ENCODE results near the gene ARL3. TPM values are rescaled to one million over a fixed set of nuclear protein-coding genes. Genes with fewer than 3 reads are reported as not detected.

The ARL3 gene
- total and polyA plus RNA-seq, 2 donors (not counting 1 experiment from before 2014, with no cell fraction given), result 10.6 to 22.9 TPM

DNA sequence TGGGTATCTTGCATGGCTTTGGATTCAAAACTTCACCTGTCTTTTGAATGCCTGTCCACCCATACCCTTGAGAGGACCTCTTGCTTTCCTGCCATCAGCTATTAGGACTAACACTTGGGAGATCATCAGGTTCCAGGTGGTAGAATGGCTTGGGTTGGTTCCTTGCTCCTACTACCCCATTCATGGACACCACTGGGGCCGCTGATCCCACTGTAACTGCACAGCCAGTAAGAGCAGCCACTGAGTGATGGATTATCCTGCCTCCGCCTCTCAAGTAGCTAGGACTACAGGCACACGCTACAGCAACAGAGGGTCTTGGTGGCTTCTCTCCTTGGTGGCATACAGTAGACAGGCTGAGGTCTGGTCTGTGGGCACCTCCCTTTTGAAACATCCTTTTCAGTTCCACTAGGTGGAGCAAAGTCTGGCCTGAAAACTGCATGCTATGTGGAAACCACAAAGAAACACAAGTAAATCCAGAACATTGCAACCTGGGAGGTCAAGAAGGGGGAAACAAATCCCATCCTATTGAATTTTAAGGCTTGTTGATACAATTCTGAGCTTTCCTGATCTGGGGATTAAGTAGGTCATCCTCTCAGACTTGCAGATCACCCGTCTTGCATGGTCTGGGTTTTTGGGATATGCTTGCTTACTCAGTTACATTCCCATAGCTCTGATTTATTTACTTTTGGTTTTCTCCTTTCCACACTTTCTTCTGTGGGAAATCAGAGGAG lies 38.9 kb upstream of the ARL3 start:
- no peak overlapping the region for H3K9ac ChIP-seq (ENCODE audit: insufficient read depth, low read length)
- H3K79me2 ChIP-seq (ENCODE audit: control insufficient read depth, insufficient read depth, low read length), result peaks cover 33% of the 10 kb centered on the region
- no peaks in the 10 kb centered on the region for H3K36me3 ChIP-seq (ENCODE audit: control insufficient read depth, insufficient read depth, low read length)
- H4K20me1 ChIP-seq (ENCODE audit: control insufficient read depth, extremely low read depth, insufficient read depth, low read length), result no peaks in the 10 kb centered on the region
- H3K9me3 ChIP-seq (ENCODE audit: control insufficient read depth, insufficient read depth, low read depth, low read length), result no peaks in the 10 kb centered on the region
- peak overlapping the region; percentile 72 for H3K4me2 ChIP-seq (ENCODE audit: extremely low read depth, insufficient read depth, low read length)
- peaks cover 16% of the 10 kb centered on the region for H3K4me1 ChIP-seq (ENCODE audit: control insufficient read depth, extremely low read depth, insufficient read depth, low read length)
- peak overlapping the region; percentile 88 for H3K27ac ChIP-seq (ENCODE audit: insufficient read depth, low read length)
- DNase-seq (ENCODE audit: low read depth in 2 of 2), result peak; percentile 76 to 83
- no peak overlapping the region for H2AFZ ChIP-seq (ENCODE audit: low read length)
- no peak for TF ChIP-seq EZH2 (IDR thresholded peaks at IDR 0.05; ENCODE audit: low read length, missing control alignments)
- TF ChIP-seq, protein P1, sequence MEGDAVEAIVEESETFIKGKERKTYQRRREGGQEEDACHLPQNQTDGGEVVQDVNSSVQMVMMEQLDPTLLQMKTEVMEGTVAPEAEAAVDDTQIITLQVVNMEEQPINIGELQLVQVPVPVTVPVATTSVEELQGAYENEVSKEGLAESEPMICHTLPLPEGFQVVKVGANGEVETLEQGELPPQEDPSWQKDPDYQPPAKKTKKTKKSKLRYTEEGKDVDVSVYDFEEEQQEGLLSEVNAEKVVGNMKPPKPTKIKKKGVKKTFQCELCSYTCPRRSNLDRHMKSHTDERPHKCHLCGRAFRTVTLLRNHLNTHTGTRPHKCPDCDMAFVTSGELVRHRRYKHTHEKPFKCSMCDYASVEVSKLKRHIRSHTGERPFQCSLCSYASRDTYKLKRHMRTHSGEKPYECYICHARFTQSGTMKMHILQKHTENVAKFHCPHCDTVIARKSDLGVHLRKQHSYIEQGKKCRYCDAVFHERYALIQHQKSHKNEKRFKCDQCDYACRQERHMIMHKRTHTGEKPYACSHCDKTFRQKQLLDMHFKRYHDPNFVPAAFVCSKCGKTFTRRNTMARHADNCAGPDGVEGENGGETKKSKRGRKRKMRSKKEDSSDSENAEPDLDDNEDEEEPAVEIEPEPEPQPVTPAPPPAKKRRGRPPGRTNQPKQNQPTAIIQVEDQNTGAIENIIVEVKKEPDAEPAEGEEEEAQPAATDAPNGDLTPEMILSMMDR (conservative IDR thresholded peaks at IDR 0.05 in 1 of 2, IDR thresholded peaks at IDR 0.05 in 1 of 2; ENCODE audit: low read depth in 1 of 2, low read length in 2 of 2), result peak; percentile 56 to 74
- H3K27me3 ChIP-seq (ENCODE audit: control insufficient read depth, insufficient read depth, low read length), result no peaks in the 10 kb centered on the region
- H3K4me3 ChIP-seq (replicated peaks in 1 of 4; ENCODE audit: control extremely low read depth in 1 of 4, insufficient read depth in 1 of 4, low read depth in 3 of 4, low read length in 4 of 4), result peak overlapping the region in 1 of 4 experiments; percentile 11

DNA sequence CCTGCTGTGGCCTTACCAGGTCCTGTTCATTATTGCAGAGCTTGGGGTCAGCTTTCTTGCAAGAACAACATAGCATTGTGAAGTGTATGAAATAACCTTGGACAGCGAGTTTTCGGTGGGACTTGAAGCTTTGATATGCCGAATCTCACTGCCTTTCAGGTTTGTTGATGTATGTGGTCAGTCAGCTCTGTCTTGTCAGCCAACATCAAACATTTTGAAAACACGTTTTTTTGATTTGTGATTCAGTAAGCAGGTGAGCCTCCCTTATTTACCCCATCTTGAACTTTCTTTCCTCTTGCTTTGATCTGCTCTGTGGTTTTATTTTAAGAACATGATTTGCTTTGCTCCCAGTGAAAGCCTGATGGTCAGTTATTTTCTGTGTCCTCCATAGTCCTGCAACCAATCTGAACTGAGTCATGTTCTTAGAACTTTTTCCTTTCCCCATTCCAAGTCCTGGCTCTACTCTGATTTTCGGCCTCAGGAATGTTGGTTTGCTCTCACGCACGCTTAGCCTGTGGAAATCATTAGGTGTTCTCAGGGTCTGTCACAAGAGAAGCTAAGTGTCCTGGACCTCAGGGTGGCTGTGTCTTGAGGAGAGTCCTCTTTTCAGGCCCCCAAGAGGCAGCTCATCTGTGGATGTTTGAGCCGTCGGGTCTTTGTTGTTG lies 38.2 kb upstream of the ARL3 start:
- peak in 1 of 2 donors; percentile 96 for DNase-seq (ENCODE audit: low read depth in 2 of 2)
- peak overlapping the region in 1 of 4 experiments; percentile 11 for H3K4me3 ChIP-seq (replicated peaks in 1 of 4; ENCODE audit: control extremely low read depth in 1 of 4, insufficient read depth in 1 of 4, low read depth in 3 of 4, low read length in 4 of 4)
- TF ChIP-seq, protein P1 (conservative IDR thresholded peaks at IDR 0.05 in 1 of 2, IDR thresholded peaks at IDR 0.05 in 1 of 2; ENCODE audit: low read depth in 1 of 2, low read length in 2 of 2), result no peak
- H2AFZ ChIP-seq (ENCODE audit: low read length), result no peak overlapping the region
- no peaks in the 10 kb centered on the region for H4K20me1 ChIP-seq (ENCODE audit: control insufficient read depth, extremely low read depth, insufficient read depth, low read length)
- peak overlapping the region; percentile 88 for H3K27ac ChIP-seq (ENCODE audit: insufficient read depth, low read length)
- H3K4me2 ChIP-seq (ENCODE audit: extremely low read depth, insufficient read depth, low read length), result peak overlapping the region; percentile 85
- H3K4me1 ChIP-seq (ENCODE audit: control insufficient read depth, extremely low read depth, insufficient read depth, low read length), result peaks cover 16% of the 10 kb centered on the region
- H3K36me3 ChIP-seq (ENCODE audit: control insufficient read depth, insufficient read depth, low read length), result no peaks in the 10 kb centered on the region
- peaks cover 34% of the 10 kb centered on the region for H3K79me2 ChIP-seq (ENCODE audit: control insufficient read depth, insufficient read depth, low read length)
- H3K9ac ChIP-seq (ENCODE audit: insufficient read depth, low read length), result no peak overlapping the region
- no peaks in the 10 kb centered on the region for H3K9me3 ChIP-seq (ENCODE audit: control insufficient read depth, insufficient read depth, low read depth, low read length)
- H3K27me3 ChIP-seq (ENCODE audit: control insufficient read depth, insufficient read depth, low read length), result no peaks in the 10 kb centered on the region

DNA sequence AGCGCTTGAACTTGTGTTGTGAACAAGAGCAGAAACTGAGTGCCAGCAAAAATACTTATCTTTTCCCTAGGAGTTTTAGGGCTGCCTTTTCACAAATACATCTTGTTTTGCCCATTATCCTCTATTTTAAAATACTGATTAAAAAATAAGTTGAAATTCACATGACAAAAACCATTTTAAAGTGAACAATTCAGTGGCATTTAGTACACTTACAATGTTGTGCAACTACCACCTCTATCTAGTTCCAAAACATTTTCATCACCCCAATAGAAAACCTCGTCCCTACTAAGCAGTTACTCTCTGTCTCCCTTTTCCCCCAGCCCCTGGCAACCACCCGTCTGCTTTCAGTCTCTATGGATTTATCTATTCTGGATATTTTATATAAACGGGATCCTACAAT lies 31.0 kb upstream of the ARL3 start:
- H3K9me3 ChIP-seq (ENCODE audit: control insufficient read depth, insufficient read depth, low read depth, low read length), result no peaks in the 10 kb centered on the region
- H3K4me2 ChIP-seq (ENCODE audit: extremely low read depth, insufficient read depth, low read length), result peak overlapping the region; percentile 80
- peak overlapping the region; percentile 82 for H3K27ac ChIP-seq (ENCODE audit: insufficient read depth, low read length)
- no peak overlapping the region for H3K9ac ChIP-seq (ENCODE audit: insufficient read depth, low read length)
- no peaks in the 10 kb centered on the region for H4K20me1 ChIP-seq (ENCODE audit: control insufficient read depth, extremely low read depth, insufficient read depth, low read length)
- no peaks in the 10 kb centered on the region for H3K4me1 ChIP-seq (ENCODE audit: control insufficient read depth, extremely low read depth, insufficient read depth, low read length)
- no peaks in the 10 kb centered on the region for H3K27me3 ChIP-seq (ENCODE audit: control insufficient read depth, insufficient read depth, low read length)
- no peaks in the 10 kb centered on the region for H3K36me3 ChIP-seq (ENCODE audit: control insufficient read depth, insufficient read depth, low read length)
- no peak overlapping the region for H2AFZ ChIP-seq (ENCODE audit: low read length)
- no peak for DNase-seq (ENCODE audit: low read depth in 2 of 2)
- TF ChIP-seq EZH2 (IDR thresholded peaks at IDR 0.05; ENCODE audit: low read length, missing control alignments), result no peak
- TF ChIP-seq, protein P1 (conservative IDR thresholded peaks at IDR 0.05 in 1 of 2, IDR thresholded peaks at IDR 0.05 in 1 of 2; ENCODE audit: low read depth in 1 of 2, low read length in 2 of 2), result no peak
- H3K4me3 ChIP-seq (replicated peaks in 1 of 4; ENCODE audit: control extremely low read depth in 1 of 4, insufficient read depth in 1 of 4, low read depth in 3 of 4, low read length in 4 of 4), result peak overlapping the region; percentile 43 to 97 (median 72)
- H3K79me2 ChIP-seq (ENCODE audit: control insufficient read depth, insufficient read depth, low read length), result peaks cover 37% of the 10 kb centered on the region
